HCEC 1CT (cell line): ENCODE data around the gene COL4A2.
A peak's percentile ranks its signal among the peaks of the same experiment; 100 is the strongest.

Experiments used
- DNase-seq: peaks from one replicate; pipeline ENCODE4 v3.0.0-alpha.2; 2017

COL4A2 gene

DNA sequence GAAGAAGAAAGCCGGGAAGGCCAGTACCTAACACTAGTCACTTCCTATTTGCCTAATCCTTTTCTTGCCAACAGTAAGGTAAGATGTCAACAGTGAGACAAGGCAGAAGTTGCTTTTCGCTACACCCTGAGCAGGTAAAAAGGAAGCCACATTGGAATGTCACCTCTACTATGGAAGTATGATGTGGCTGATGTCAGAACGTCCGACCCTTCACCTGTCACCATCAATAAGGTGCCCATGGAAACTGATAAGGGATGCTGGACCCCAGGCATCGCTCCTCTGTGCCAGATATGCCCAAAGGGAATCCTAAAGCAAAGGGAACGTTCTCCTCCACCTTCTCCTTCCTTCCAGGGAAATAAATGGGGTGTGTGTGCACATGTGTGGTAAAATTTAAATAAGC lies 34.4 kb upstream of the COL4A2 start:
- no peak for DNase-seq

GRCh38 chr13:110273254-110273653 lies 33.8 kb upstream of the COL4A2 start:
- DNase-seq: no peak

- peak; percentile 12 for DNase-seq
Measured at GRCh38 chr13:110274687-110275086, 32.4 kb upstream of the COL4A2 start.

- no peak for DNase-seq
Measured at GRCh38 chr13:110275931-110276552, 31.0 kb upstream of the COL4A2 start.

DNA sequence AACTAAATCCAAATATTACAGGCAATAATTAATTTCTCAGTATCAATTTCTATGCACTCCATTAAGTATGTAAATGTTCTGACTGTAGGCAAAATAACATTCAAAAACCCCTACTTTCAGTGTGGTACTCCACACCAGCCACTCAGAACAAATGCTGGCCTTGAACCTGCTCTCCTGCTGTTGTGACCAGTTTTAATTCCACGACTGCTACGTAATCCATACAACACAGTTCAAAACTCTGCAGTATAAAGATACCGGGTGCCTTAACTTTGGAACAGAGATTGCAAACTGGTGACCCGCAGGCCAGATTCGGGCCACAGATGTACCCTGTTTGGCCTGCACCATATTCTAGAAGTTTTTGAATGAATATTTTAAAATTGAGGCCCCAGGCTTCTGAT lies 30.5 kb upstream of the COL4A2 start:
- DNase-seq: no peak

GRCh38 chr13:110277357-110277975 lies 29.6 kb upstream of the COL4A2 start:
- DNase-seq: peak; percentile 16

- no peak for DNase-seq
Measured at GRCh38 chr13:110278859-110279258, 28.2 kb upstream of the COL4A2 start.

DNA sequence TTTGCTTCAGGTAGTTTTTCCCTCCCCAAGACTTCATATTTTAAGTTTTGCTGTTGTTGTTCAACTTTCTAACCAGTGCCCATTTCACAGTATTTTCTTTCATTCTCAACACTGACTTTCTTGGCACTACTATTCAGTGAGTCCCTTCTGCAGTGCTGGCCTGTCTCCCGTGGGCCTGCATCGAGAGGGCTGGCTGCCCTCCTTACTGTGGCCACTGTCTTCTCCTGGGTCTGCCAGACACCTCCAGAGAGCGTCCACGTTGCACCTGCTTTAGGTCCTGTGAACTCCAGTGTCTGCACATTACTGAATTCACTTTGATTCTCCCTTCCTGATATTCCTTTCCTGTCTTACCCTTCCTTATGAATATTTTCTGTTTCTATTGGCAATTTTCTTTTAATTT lies 27.4 kb upstream of the COL4A2 start:
- no peak for DNase-seq

DNA sequence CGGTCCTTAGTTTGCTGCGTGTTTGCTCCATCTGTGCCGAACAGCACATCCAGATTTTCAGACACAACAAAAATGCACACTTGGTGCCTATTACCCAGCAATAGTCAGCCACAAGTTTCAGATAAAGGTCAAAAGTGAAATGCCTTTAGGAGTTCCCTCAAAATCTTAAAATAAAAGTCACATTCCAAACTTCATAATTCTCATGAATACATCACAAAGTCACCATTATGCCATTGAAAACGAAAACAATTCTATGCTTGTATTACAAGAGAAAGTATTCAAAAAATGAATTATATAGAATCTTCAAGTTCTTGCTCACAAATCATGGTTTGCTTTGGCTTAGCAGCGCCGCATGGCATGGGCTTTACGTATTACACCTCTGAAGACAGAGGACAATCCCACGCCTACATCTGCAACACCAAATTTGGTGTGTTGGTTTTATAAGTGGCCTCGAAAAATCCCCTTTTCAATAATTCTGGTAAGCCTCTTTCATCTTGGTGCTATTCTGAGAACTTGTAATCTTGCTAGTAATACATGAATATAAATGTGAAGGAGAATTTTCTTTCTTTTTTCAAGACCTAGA lies 26.8 kb upstream of the COL4A2 start:
- DNase-seq: no peak

- DNase-seq: no peak
Measured at GRCh38 chr13:110280985-110281688, 25.9 kb upstream of the COL4A2 start.

GRCh38 chr13:110281736-110282135 lies 25.3 kb upstream of the COL4A2 start:
- no peak for DNase-seq

DNA sequence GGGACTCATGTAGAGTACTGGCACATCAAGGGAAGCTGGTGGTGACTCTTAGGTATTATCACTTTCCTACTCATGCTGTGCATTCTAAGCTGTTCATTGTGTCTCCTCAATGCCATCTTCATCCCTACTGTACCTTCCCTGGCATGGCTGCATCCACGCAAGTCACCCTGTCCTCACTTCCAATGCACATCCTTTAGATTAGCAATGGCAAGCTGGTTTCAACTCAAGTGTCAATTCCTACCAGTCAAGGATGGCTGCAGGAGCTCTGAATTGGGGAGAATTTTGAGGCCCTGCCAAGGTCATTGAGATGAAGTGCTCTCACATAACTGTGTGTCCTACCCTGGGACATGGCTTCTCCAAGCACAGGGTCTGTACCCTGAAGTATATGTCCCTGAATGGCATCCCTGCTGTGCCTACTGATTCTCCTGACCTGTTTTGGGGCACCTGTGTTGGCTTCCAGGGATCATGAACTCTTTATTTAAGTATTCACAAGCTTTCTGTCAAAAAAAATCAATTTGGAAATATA lies 24.7 kb upstream of the COL4A2 start:
- no peak for DNase-seq

GRCh38 chr13:110283736-110284517 lies 23.2 kb upstream of the COL4A2 start:
- DNase-seq: peak; percentile 74

GRCh38 chr13:110284779-110285484 lies 22.2 kb upstream of the COL4A2 start:
- DNase-seq: peak; percentile 70

- no peak for DNase-seq
Measured at GRCh38 chr13:110285991-110286832, 20.9 kb upstream of the COL4A2 start.

DNA sequence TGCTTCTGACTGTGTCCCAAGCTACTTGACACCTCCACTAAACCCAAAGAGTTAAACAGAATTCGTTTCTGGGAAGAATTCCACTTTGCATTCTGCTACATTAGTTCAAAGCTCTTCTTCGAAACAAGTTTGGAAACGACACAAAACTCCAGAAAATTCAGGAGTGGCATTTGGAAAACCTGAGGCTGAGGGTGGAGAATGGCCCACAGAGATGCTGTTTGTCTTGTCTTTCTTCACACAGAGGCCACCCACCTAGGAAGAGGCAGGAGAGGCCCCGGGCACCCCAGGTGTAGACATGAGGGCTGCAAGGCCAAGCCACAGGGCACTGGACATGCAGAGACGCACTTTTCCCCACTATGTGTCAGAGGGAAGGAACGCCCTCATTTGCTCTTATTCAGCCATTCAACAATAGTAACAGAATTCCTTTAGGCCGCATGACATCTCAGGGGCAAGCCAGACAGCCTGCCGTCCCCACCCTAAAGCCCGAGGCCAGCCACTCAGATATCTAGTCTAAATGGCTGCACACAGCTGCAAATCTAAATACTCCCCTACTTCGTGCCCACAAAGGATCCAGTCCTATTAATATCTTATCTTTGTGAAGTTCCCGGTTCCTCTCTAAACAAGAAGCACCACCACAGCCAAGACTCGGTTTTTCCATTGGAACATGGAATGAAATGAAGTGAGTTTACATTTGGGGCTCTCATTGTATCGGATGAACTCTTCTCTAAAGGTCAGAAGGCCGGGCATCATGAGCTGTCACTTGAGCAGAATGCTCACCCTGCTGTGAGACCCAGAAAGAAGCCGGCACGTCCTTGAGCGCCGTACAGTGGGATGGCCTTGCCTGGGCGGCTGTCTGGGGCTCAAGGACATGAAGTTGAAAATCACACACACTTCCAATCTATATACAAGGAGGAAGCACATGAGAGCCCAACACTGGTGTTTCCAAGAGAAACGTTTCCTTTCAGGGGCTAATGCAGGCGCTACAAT lies 20.0 kb upstream of the COL4A2 start:
- no peak for DNase-seq

DNA sequence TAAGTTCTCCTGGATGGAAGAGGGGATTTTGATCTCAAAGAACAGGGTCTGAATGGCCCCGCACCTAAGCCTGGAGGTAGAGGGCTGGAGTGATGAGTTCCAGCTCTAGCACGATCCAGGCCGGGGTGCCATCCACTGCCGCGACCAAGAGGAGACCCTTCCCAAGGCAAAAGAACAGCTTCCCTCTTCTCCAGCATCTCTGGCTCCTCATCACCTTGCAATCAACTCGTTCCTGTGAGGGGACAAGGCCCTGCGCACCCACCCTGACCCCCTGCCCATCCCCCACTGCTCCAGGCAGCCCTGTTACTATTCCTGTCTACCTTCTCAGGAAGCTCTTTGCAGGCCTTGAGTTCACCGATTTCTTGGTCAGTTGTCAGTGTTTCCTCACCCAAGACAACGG lies 17.9 kb upstream of the COL4A2 start:
- no peak for DNase-seq

GRCh38 chr13:110289661-110290060 lies 17.4 kb upstream of the COL4A2 start:
- DNase-seq: no peak

DNA sequence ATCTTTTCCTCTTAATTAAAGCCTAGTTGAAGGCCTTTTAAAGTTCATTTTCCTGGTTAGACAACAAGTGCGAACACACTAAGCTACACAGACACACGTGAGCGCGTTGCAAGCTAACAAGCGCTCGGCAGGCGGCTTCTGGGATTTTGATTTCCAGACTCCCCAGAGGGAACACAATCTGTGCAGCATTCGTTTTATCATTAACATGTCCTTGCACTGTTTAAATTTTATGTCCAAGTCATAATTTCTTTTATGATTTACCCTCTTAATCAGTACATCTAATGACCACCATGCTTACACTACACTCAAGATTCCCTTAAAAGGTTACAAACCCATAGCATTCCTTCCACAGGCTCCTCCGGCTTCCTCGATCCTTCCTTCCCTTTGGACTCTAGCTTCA lies 16.9 kb upstream of the COL4A2 start:
- no peak for DNase-seq

DNA sequence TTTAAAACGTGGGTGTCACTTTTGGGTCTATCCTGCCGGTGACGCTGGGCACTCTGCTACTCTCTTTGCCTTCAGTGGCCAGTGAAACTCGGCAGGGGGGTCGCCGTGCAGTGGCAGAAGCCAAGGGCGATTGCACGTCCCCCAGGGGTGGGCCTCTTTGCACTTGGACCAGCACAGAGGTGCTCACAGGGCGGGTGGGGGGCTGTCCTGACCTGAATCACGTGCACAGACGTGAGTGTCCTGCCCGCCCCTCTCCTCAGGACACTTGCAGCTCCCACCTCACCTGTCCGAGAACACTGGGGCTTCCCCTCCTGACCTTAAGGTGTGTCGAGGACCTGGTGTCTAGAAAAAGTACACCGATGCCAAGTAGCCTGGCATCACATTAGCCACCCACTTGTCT lies 16.3 kb upstream of the COL4A2 start:
- no peak for DNase-seq
